ENCODE measurements around the gene ZBTB17. TPM values are rescaled to one million over a fixed set of nuclear protein-coding genes. Genes with fewer than 3 reads are reported as not detected.

Gene ZBTB17
- total and polyA plus RNA-seq, 2 of the 8 experiments (the other 6 are each of a cell fraction or from before 2014, with no cell fraction given), result 24.7 to 36.2 TPM

DNA sequence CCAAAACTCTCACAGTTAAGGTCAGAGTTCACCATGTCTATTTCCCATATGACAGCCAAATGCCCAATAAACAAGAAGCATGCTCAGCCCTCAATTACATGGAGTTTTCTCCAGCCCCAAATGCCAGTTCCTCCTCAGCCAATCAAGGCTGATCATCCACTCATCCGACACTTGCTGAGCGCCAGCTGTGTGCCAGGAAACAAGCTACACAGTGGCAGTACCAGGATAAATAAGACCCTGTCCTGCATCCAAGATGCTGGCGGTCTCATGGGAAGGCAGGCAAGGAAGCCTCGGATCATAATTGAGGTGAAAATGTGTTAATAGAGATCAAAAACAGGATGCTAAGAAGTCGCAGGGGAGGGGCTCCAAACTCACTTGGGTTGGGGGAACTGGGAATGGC lies 7.7 kb downstream of the ZBTB17 start (continued):
- TF ChIP-seq, protein P1, sequence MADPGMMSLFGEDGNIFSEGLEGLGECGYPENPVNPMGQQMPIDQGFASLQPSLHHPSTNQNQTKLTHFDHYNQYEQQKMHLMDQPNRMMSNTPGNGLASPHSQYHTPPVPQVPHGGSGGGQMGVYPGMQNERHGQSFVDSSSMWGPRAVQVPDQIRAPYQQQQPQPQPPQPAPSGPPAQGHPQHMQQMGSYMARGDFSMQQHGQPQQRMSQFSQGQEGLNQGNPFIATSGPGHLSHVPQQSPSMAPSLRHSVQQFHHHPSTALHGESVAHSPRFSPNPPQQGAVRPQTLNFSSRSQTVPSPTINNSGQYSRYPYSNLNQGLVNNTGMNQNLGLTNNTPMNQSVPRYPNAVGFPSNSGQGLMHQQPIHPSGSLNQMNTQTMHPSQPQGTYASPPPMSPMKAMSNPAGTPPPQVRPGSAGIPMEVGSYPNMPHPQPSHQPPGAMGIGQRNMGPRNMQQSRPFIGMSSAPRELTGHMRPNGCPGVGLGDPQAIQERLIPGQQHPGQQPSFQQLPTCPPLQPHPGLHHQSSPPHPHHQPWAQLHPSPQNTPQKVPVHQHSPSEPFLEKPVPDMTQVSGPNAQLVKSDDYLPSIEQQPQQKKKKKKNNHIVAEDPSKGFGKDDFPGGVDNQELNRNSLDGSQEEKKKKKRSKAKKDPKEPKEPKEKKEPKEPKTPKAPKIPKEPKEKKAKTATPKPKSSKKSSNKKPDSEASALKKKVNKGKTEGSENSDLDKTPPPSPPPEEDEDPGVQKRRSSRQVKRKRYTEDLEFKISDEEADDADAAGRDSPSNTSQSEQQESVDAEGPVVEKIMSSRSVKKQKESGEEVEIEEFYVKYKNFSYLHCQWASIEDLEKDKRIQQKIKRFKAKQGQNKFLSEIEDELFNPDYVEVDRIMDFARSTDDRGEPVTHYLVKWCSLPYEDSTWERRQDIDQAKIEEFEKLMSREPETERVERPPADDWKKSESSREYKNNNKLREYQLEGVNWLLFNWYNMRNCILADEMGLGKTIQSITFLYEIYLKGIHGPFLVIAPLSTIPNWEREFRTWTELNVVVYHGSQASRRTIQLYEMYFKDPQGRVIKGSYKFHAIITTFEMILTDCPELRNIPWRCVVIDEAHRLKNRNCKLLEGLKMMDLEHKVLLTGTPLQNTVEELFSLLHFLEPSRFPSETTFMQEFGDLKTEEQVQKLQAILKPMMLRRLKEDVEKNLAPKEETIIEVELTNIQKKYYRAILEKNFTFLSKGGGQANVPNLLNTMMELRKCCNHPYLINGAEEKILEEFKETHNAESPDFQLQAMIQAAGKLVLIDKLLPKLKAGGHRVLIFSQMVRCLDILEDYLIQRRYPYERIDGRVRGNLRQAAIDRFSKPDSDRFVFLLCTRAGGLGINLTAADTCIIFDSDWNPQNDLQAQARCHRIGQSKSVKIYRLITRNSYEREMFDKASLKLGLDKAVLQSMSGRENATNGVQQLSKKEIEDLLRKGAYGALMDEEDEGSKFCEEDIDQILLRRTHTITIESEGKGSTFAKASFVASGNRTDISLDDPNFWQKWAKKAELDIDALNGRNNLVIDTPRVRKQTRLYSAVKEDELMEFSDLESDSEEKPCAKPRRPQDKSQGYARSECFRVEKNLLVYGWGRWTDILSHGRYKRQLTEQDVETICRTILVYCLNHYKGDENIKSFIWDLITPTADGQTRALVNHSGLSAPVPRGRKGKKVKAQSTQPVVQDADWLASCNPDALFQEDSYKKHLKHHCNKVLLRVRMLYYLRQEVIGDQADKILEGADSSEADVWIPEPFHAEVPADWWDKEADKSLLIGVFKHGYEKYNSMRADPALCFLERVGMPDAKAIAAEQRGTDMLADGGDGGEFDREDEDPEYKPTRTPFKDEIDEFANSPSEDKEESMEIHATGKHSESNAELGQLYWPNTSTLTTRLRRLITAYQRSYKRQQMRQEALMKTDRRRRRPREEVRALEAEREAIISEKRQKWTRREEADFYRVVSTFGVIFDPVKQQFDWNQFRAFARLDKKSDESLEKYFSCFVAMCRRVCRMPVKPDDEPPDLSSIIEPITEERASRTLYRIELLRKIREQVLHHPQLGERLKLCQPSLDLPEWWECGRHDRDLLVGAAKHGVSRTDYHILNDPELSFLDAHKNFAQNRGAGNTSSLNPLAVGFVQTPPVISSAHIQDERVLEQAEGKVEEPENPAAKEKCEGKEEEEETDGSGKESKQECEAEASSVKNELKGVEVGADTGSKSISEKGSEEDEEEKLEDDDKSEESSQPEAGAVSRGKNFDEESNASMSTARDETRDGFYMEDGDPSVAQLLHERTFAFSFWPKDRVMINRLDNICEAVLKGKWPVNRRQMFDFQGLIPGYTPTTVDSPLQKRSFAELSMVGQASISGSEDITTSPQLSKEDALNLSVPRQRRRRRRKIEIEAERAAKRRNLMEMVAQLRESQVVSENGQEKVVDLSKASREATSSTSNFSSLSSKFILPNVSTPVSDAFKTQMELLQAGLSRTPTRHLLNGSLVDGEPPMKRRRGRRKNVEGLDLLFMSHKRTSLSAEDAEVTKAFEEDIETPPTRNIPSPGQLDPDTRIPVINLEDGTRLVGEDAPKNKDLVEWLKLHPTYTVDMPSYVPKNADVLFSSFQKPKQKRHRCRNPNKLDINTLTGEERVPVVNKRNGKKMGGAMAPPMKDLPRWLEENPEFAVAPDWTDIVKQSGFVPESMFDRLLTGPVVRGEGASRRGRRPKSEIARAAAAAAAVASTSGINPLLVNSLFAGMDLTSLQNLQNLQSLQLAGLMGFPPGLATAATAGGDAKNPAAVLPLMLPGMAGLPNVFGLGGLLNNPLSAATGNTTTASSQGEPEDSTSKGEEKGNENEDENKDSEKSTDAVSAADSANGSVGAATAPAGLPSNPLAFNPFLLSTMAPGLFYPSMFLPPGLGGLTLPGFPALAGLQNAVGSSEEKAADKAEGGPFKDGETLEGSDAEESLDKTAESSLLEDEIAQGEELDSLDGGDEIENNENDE (IDR thresholded peaks at IDR 0.05; ENCODE audit: insufficient replicate concordance, low read length), result no peak
- no peak for TF ChIP-seq TCF12 (IDR thresholded peaks at IDR 0.05; ENCODE audit: low read depth, low read length)

Data from H1 (cell line).